BJ (cell line): Measurements from ENCODE around the gene SCIN. TPM values are rescaled to one million over a fixed set of nuclear protein-coding genes. Genes with fewer than 3 reads are reported as not detected.
A peak's percentile ranks its signal among the peaks of the same experiment; 100 is the strongest.

ENCODE experiments used
- CTCF ChIA-PET: fragments of 350-600 bp; formaldehyde crosslinking; extraction: SDS; loops from one replicate; lab custom pipeline; 2021; ENCODE audit warnings: antibody characterized with exemption, inconsistent platforms; lab: Yijun Ruan, JAX
- POLR2A ChIA-PET: fragments of 300-600 bp; sonication (Branson Sonifier 250); formaldehyde crosslinking; extraction: SDS; loops from one replicate; lab custom pipeline; 2021; ENCODE audit warnings: antibody characterized with exemption; lab: Charles Lee
- DNase-seq: peaks from one replicate; pipeline ENCODE4 v3.0.0-alpha.2; 2011; ENCODE audit warnings: low read depth
- H3K27me3 ChIP-seq: 2 replicates; pipeline ENCODE4 v1.6.0; 2011; ENCODE audit warnings: low read length; ENCODE audit not compliant: control insufficient read depth, insufficient read depth
- H3K36me3 ChIP-seq: 2 replicates; pipeline ENCODE4 v1.5.1; 2011; ENCODE audit warnings: low read length; ENCODE audit not compliant: control insufficient read depth, insufficient read depth
- H3K4me3 ChIP-seq: 2 replicates; pipeline ENCODE4 v1.5.1; 2011; ENCODE audit warnings: low read depth, mild to moderate bottlenecking, control low read depth, low read length
- polyA plus RNA-seq: library from polyadenylated mRNA; depleted of rRNA; stranded (reverse); fragments of >200 nt; gene quantifications from 2 replicates; pipeline ENCODE4 v1.2.3, GENCODE V29; 2011
- TF ChIP-seq, protein P1 (sequence below): IDR thresholded peaks from 2 replicates; pipeline ENCODE4 v1.5.1; 2011; ENCODE audit warnings: low read depth, mild to moderate bottlenecking, control low read depth, inconsistent platforms, low read length, moderate library complexity; ENCODE audit not compliant: insufficient read depth

The SCIN gene
- polyA plus RNA-seq, 1 experiment, result 0.06 TPM

DNA sequence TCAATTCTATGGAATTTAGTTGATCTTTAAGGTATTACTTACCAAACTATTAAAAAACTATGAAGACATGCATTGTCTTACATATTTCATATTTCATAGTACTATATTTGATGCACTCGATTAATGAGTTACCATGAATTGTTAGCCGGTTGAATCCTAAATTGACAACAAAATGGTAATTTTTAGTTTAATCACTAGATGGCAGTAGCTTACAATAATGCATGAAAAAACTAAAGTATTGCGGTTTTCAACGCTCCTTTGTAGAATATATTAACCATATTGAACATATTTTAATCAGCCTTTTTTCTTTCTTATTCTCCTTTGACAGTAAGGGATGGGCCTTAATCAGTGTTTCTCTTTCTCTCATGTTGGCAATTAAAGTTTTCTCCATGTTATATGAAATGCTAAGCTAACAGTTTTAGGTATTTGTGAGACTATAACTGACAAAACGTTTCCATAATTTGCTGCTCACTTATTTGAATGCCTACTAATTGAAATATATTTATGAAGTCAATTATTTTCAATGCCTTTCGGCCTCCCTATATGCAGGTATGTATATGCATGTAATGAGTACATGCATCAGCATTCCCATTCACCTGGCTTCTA, 68.4 kb downstream of the SCIN start:
- H3K36me3 ChIP-seq, result no peaks in the 10 kb centered on the region
- TF ChIP-seq, protein P1, sequence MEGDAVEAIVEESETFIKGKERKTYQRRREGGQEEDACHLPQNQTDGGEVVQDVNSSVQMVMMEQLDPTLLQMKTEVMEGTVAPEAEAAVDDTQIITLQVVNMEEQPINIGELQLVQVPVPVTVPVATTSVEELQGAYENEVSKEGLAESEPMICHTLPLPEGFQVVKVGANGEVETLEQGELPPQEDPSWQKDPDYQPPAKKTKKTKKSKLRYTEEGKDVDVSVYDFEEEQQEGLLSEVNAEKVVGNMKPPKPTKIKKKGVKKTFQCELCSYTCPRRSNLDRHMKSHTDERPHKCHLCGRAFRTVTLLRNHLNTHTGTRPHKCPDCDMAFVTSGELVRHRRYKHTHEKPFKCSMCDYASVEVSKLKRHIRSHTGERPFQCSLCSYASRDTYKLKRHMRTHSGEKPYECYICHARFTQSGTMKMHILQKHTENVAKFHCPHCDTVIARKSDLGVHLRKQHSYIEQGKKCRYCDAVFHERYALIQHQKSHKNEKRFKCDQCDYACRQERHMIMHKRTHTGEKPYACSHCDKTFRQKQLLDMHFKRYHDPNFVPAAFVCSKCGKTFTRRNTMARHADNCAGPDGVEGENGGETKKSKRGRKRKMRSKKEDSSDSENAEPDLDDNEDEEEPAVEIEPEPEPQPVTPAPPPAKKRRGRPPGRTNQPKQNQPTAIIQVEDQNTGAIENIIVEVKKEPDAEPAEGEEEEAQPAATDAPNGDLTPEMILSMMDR, result peak; percentile 46
- POLR2A ChIA-PET, result no interaction called here
- H3K27me3 ChIP-seq, result no peaks in the 10 kb centered on the region
- no peak overlapping the region for H3K4me3 ChIP-seq
- CTCF ChIA-PET, result interaction anchor here (0.5 to 3.0 kb wide), 14 partner anchors 9 to 637 kb away, joined by 3 to 11 read pairs (median 4); no protein-coding TSS in a partner anchor
- no peak for DNase-seq

- no peak for DNase-seq
- no peaks in the 10 kb centered on the region for H3K27me3 ChIP-seq
- no peak overlapping the region for H3K4me3 ChIP-seq
- TF ChIP-seq, protein P1, result no peak
- ChIA-PET POLR2A (no interaction called here), CTCF (interaction anchor here (1.1 kb wide), 1 partner anchor 17 kb away, joined by 3 read pairs; no protein-coding TSS in a partner anchor)
- H3K36me3 ChIP-seq, result no peaks in the 10 kb centered on the region
Observed at GRCh38 chr7:12640299-12641096, 70.0 kb downstream of the SCIN start.

- Histone ChIP-seq H3K27me3 (no peaks in the 10 kb centered on the region), H3K4me3 (no peak overlapping the region), H3K36me3 (no peaks in the 10 kb centered on the region)
- no peak for DNase-seq
- TF ChIP-seq, protein P1, result no peak
- CTCF ChIA-PET, result interaction anchor here (1.1 kb wide), 1 partner anchor 17 kb away, joined by 3 read pairs; no protein-coding TSS in a partner anchor
- POLR2A ChIA-PET, result no interaction called here
Observed at GRCh38 chr7:12641196-12641595, 70.7 kb downstream of the SCIN start.

- H3K36me3 ChIP-seq, result no peaks in the 10 kb centered on the region
- TF ChIP-seq, protein P1, result no peak
- H3K4me3 ChIP-seq, result no peak overlapping the region
- ChIA-PET POLR2A (no interaction called here), CTCF (interaction anchor here (2.3 kb wide), 1 partner anchor 44 kb away, joined by 10 read pairs; the partner anchor contains the start of gene ARL4A)
- no peaks in the 10 kb centered on the region for H3K27me3 ChIP-seq
- DNase-seq, result no peak
Observed at GRCh38 chr7:12642508-12642907, 72.0 kb downstream of the SCIN start.

- CTCF ChIA-PET, result interaction anchor here (1.2 to 2.3 kb wide), 2 partner anchors 43 to 619 kb away, joined by 3 to 10 read pairs; partner anchors contain the start of gene ARL4A
- H3K4me3 ChIP-seq, result no peak overlapping the region
- H3K36me3 ChIP-seq, result no peaks in the 10 kb centered on the region
- POLR2A ChIA-PET, result no interaction called here
- no peaks in the 10 kb centered on the region for H3K27me3 ChIP-seq
- no peak for DNase-seq
- TF ChIP-seq, protein P1, result no peak
Observed at GRCh38 chr7:12643001-12643643, 72.6 kb downstream of the SCIN start.
